NK-92 (cell line): ENCODE measurements around the gene TREML2.
"Not testable (repeated sequence)": the region's sequence is repeated elsewhere in the genome, so short reads cannot be mapped to it uniquely, and the experiment has no call there.

ENCODE experiments used
- DNase-seq: peaks from one replicate; lab custom pipeline; 2025; ENCODE audit not compliant: unreplicated experiment; lab: John Stamatoyannopoulos, UW

The TREML2 gene

GRCh38 chr6:41208439-41209106, 7.6 kb upstream of the TREML2 start:
- no peak for DNase-seq

- DNase-seq: no peak
Measured at GRCh38 chr6:41204156-41204555, 3.2 kb upstream of the TREML2 start.

GRCh38 chr6:41201764-41202173, 820 bp upstream of the TREML2 start:
- no peak for DNase-seq

GRCh38 chr6:41200296-41200900, 551 bp downstream of the TREML2 start:
- DNase-seq: no peak

GRCh38 chr6:41199552-41200246, 1.2 kb downstream of the TREML2 start:
- no peak for DNase-seq

- no peak for DNase-seq
Measured at GRCh38 chr6:41197234-41197633, 3.7 kb downstream of the TREML2 start.

GRCh38 chr6:41194386-41194785, 6.6 kb downstream of the TREML2 start:
- DNase-seq: no peak

GRCh38 chr6:41193884-41194283, 7.1 kb downstream of the TREML2 start:
- DNase-seq: no peak

GRCh38 chr6:41193171-41193734, 7.7 kb downstream of the TREML2 start:
- no peak for DNase-seq

GRCh38 chr6:41191569-41191968, 9.4 kb downstream of the TREML2 start:
- DNase-seq: no peak

- no peak for DNase-seq
Measured at GRCh38 chr6:41190791-41191190, 10.2 kb downstream of the TREML2 start.

GRCh38 chr6:41189967-41190366, 11.0 kb downstream of the TREML2 start:
- DNase-seq: no peak

- DNase-seq: not testable (repeated sequence)
Measured at GRCh38 chr6:41189046-41189445, 11.9 kb downstream of the TREML2 start.

GRCh38 chr6:41187924-41188886, 12.7 kb downstream of the TREML2 start:
- DNase-seq: no peak

- DNase-seq: no peak
Measured at GRCh38 chr6:41186031-41186562, 14.9 kb downstream of the TREML2 start.

GRCh38 chr6:41184761-41185160, 16.2 kb downstream of the TREML2 start:
- DNase-seq: no peak

- no peak for DNase-seq
Measured at GRCh38 chr6:41182069-41183034, 18.6 kb downstream of the TREML2 start.

- no peak for DNase-seq
Measured at GRCh38 chr6:41181566-41181965, 19.4 kb downstream of the TREML2 start.

- no peak for DNase-seq
Measured at GRCh38 chr6:41179163-41179562, 21.8 kb downstream of the TREML2 start.
